ENCODE results near the gene LETM1. TPM values are rescaled to one million over a fixed set of nuclear protein-coding genes. Genes with fewer than 3 reads are reported as not detected.

Gene LETM1
- total and polyA plus RNA-seq, 2 of the 13 experiments (the other 11 are each of a cell fraction or from before 2014, with no cell fraction given): 9.7 to 41.6 TPM

GRCh38 chr4:1770791-1771231 lies 85.1 kb downstream of the LETM1 start (continued):
- no peak for TF ChIP-seq ZNF441 (CRISPR knock-in tag; IDR thresholded peaks at IDR 0.05; ENCODE audit: borderline replicate concordance)
- TF ChIP-seq, protein P1, sequence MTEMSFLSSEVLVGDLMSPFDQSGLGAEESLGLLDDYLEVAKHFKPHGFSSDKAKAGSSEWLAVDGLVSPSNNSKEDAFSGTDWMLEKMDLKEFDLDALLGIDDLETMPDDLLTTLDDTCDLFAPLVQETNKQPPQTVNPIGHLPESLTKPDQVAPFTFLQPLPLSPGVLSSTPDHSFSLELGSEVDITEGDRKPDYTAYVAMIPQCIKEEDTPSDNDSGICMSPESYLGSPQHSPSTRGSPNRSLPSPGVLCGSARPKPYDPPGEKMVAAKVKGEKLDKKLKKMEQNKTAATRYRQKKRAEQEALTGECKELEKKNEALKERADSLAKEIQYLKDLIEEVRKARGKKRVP (CRISPR knock-in tag; IDR thresholded peaks at IDR 0.05): no peak
- TF ChIP-seq, protein P2, sequence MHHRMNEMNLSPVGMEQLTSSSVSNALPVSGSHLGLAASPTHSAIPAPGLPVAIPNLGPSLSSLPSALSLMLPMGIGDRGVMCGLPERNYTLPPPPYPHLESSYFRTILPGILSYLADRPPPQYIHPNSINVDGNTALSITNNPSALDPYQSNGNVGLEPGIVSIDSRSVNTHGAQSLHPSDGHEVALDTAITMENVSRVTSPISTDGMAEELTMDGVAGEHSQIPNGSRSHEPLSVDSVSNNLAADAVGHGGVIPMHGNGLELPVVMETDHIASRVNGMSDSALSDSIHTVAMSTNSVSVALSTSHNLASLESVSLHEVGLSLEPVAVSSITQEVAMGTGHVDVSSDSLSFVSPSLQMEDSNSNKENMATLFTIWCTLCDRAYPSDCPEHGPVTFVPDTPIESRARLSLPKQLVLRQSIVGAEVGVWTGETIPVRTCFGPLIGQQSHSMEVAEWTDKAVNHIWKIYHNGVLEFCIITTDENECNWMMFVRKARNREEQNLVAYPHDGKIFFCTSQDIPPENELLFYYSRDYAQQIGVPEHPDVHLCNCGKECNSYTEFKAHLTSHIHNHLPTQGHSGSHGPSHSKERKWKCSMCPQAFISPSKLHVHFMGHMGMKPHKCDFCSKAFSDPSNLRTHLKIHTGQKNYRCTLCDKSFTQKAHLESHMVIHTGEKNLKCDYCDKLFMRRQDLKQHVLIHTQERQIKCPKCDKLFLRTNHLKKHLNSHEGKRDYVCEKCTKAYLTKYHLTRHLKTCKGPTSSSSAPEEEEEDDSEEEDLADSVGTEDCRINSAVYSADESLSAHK (CRISPR knock-in tag; IDR thresholded peaks at IDR 0.05; ENCODE audit: borderline replicate concordance): no peak

DNA sequence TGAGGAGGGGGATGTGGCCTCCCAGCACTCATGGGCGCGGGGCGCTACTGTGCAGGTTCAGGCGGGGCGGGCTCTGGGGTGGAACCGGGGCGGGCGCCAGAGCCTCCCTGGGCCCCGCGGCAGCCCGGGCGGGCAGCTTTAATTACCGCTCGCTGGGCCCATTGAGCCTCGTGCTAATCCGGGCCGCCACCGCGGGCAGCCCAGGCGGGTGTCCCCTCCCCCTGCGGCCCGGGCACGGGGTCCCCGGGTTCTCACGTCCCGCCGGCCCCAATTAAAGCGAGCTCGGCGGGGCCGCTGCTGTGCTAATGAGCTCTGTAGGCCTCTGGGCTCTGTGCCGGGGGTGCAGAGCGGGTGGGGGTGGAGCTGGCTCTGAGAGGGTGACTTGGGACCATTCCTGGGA lies 85.7 kb downstream of the LETM1 start:
- no peak overlapping the region for H3K9ac ChIP-seq (ENCODE audit: insufficient read depth, low read depth, low read length)
- 100% methylated on average over 5 of the region's 33 CpGs for WGBS (ENCODE audit: low lambda C conversion rate)
- POLR2A ChIA-PET: interaction anchor here (0.6 to 34.3 kb wide), 4 partner anchors 18 to 80 kb away, joined by 4 to 1258 read pairs (median 7); partner anchors contain the start of gene FGFR3
- intact Hi-C loops (cut with micrococcal nuclease; ENCODE audit: unreplicated experiment): no loop called here
- H3K36me3 ChIP-seq (replicated peaks in 1 of 2; ENCODE audit: control insufficient read depth in 1 of 2, insufficient read depth in 2 of 2, low read length in 2 of 2): no peaks in the 10 kb centered on the region
- H3K27me3 ChIP-seq (ENCODE audit: control insufficient read depth in 1 of 2, insufficient read depth in 2 of 2, low read length in 2 of 2): no peaks in the 10 kb centered on the region
- CTCF ChIA-PET (ENCODE audit: low intra/inter-chr PET ratio, low total read pairs): interaction anchor here (0.7 to 1.4 kb wide), 2 partner anchors 9 to 39 kb away, joined by 3 read pairs; no protein-coding TSS in a partner anchor
- in situ Hi-C loops (cut with HindIII; ENCODE audit: extremely low pct_ligation_motif_present, low pct_unique_long_range_greater_than_20kb): no loop called here
- peaks cover 4% of the 10 kb centered on the region for H3K79me2 ChIP-seq (ENCODE audit: insufficient read depth, low read length)
- peak overlapping the region; percentile 83 for H3K27ac ChIP-seq (ENCODE audit: extremely low read length, insufficient read depth, low read length)
- peaks cover 87% of the 10 kb centered on the region for H3K4me1 ChIP-seq (ENCODE audit: insufficient read depth, low read length)
- no peak overlapping the region for H2AFZ ChIP-seq (ENCODE audit: low read length)
- no peaks in the 10 kb centered on the region for H4K20me1 ChIP-seq (ENCODE audit: insufficient read depth, low read length)
- H3K4me3 ChIP-seq (replicated peaks in 1 of 3; ENCODE audit: insufficient read depth in 1 of 3, low read depth in 2 of 3, low read length in 3 of 3): no peak overlapping the region; a peak in 1 of 6 replicates
- H3K9me3 ChIP-seq (ENCODE audit: low read length): no peaks in the 10 kb centered on the region
- H3K4me2 ChIP-seq (ENCODE audit: low read depth, low read length): no peak overlapping the region
- no peak for DNase-seq (ENCODE audit: low spot score)
- BruUV-seq (replicated peaks): no TSS peak
- no peak for FAIRE-seq
- TF ChIP-seq AGO2 (optimal IDR thresholded peaks at IDR 0.05; ENCODE audit: low read depth, low read length) (peak; percentile 67), ZNF839 (CRISPR knock-in tag; IDR thresholded peaks at IDR 0.05; ENCODE audit: borderline replicate concordance) (0 out of 2 replicates have a peak, but pooled peaks have one; percentile 17), ZBTB33 (CRISPR knock-in tag; IDR thresholded peaks at IDR 0.05) (peak; percentile 82; the same call in 1 of the 2 replicates), RBFOX2 (IDR thresholded peaks at IDR 0.05; ENCODE audit: low read depth, low read length) (peak; percentile 57; the same call in 1 of the 2 replicates), ZKSCAN1 (IDR thresholded peaks at IDR 0.05; ENCODE audit: low read length) (no peak), RNF2 (conservative IDR thresholded peaks at IDR 0.05; ENCODE audit: low read depth) (no peak)
- no peak for ATAC-seq
